GM12878 (cell line): ENCODE results near the gene SRGAP1.

Experiments used
- CHD2 ChIP-seq: IDR thresholded peaks from 2 replicates; pipeline ENCODE4 v1.6.1; 2011; ENCODE audit warnings: low read depth, low read length, improper control_type of control experiment, borderline replicate concordance
- KAT2A ChIP-seq: conservative IDR thresholded peaks from 2 replicates; pipeline ENCODE4 v1.6.1; 2011; ENCODE audit warnings: low read depth, low read length; ENCODE audit not compliant: control insufficient read depth
- MXI1 ChIP-seq: fragments of 150-350 bp; IDR thresholded peaks from 2 replicates; pipeline ENCODE4 v1.6.1; 2011; ENCODE audit warnings: low read depth, mild to moderate bottlenecking, inconsistent platforms, low read length, improper control_type of control experiment
- NR2C1 ChIP-seq: fragments of 450-650 bp; IDR thresholded peaks from 2 replicates; pipeline ENCODE4 v1.6.1; 2017; ENCODE audit warnings: antibody characterized with exemption, mild to moderate bottlenecking, moderate library complexity
- POLR2AphosphoS5 ChIP-seq: IDR thresholded peaks from 2 replicates; pipeline ENCODE4 v1.6.1; 2011; ENCODE audit warnings: mild to moderate bottlenecking, low read length, inconsistent platforms
- RCOR1 ChIP-seq: conservative IDR thresholded peaks from 2 replicates; pipeline ENCODE4 v1.6.1; 2012; ENCODE audit warnings: low read depth, low read length, improper control_type of control experiment
- SUPT20H ChIP-seq: IDR thresholded peaks from 2 replicates; pipeline ENCODE4 v1.6.1; 2011; ENCODE audit warnings: low read depth, mild to moderate bottlenecking, low read length, moderate library complexity, borderline replicate concordance; ENCODE audit not compliant: control insufficient read depth
- TCF12 ChIP-seq: IDR thresholded peaks from 2 replicates; pipeline ENCODE4 v1.6.1; 2011; ENCODE audit warnings: low read depth, mild to moderate bottlenecking, low read length
- YY1 ChIP-seq: IDR thresholded peaks from 2 replicates; pipeline ENCODE4 v1.6.1; 2011; ENCODE audit warnings: low read depth, mild to moderate bottlenecking, low read length
- ZNF274 ChIP-seq: IDR thresholded peaks from one replicate; pipeline ENCODE4 v1.8.0; 2011; ENCODE audit not compliant: insufficient read length, insufficient read depth
- TF ChIP-seq, protein P1 (sequence below), 3 experiments: IDR thresholded peaks in 2 of 3; conservative IDR thresholded peaks in 1 of 3; 2 replicates each; pipeline ENCODE4 v1.5.1; 2011; ENCODE audit warnings: low read depth in 3 of 3, low read length in 3 of 3, mild to moderate bottlenecking in 3 of 3, control low read depth in 2 of 3, moderate library complexity in 2 of 3, inconsistent platforms in 1 of 3, mixed read lengths in 1 of 3; ENCODE audit not compliant: control insufficient read depth in 2 of 3, insufficient read depth in 1 of 3; ENCODE audit errors: extremely low read depth in 1 of 3

- TF ChIP-seq KAT2A (no peak), NR2C1 (no peak), SUPT20H (no peak), RCOR1 (no peak), CHD2 (no peak), MXI1 (no peak), ZNF274 (no peak), YY1 (no peak), POLR2AphosphoS5 (no peak), TCF12 (no peak)
- TF ChIP-seq, protein P1, sequence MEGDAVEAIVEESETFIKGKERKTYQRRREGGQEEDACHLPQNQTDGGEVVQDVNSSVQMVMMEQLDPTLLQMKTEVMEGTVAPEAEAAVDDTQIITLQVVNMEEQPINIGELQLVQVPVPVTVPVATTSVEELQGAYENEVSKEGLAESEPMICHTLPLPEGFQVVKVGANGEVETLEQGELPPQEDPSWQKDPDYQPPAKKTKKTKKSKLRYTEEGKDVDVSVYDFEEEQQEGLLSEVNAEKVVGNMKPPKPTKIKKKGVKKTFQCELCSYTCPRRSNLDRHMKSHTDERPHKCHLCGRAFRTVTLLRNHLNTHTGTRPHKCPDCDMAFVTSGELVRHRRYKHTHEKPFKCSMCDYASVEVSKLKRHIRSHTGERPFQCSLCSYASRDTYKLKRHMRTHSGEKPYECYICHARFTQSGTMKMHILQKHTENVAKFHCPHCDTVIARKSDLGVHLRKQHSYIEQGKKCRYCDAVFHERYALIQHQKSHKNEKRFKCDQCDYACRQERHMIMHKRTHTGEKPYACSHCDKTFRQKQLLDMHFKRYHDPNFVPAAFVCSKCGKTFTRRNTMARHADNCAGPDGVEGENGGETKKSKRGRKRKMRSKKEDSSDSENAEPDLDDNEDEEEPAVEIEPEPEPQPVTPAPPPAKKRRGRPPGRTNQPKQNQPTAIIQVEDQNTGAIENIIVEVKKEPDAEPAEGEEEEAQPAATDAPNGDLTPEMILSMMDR (IDR thresholded peaks at IDR 0.05 in 2 of 3, conservative IDR thresholded peaks at IDR 0.05 in 1 of 3; ENCODE audit: control insufficient read depth in 2 of 3, extremely low read depth in 1 of 3, insufficient read depth in 1 of 3, low read depth in 3 of 3, low read length in 3 of 3): no peak
These were observed 49.6 kb downstream of the SRGAP1 start for GRCh38 chr12:63894132-63894531.
